Small intestine (tissue), 7 donors: ENCODE measurements around the gene FYTTD1. TPM values are rescaled to one million over a fixed set of nuclear protein-coding genes. Genes with fewer than 3 reads are reported as not detected.

Experiments
- DNase-seq, 2 donors: peaks; one replicate each; pipeline versions ENCODE4 v3.0.0 to v3.0.0-alpha.2; 2013
- FAIRE-seq: peaks from 2 replicates; lab custom pipeline; 2012; peaks lifted over from hg19 to GRCh38; lab: Jason Lieb, UNC
- H3K27ac ChIP-seq, 3 donors: one replicate each; pipeline ENCODE4 v1.5.1; 2013; ENCODE audit warnings: low read length in 2 of 3, mild to moderate bottlenecking in 2 of 3, control low read depth in 1 of 3, inconsistent platforms in 1 of 3, low read depth in 1 of 3, moderate library complexity in 1 of 3
- H3K27me3 ChIP-seq, 3 donors: one replicate each; pipeline ENCODE4 v1.6.1; 2013; ENCODE audit warnings: low read length in 3 of 3, inconsistent platforms in 1 of 3; ENCODE audit not compliant: control insufficient read depth in 3 of 3, insufficient read depth in 3 of 3
- H3K36me3 ChIP-seq, 3 donors: one replicate each; pipeline ENCODE4 v1.6.1; 2013; ENCODE audit warnings: low read length in 3 of 3, inconsistent platforms in 1 of 3, low read depth in 1 of 3, mild to moderate bottlenecking in 1 of 3, moderate library complexity in 1 of 3; ENCODE audit not compliant: control insufficient read depth in 3 of 3, insufficient read depth in 2 of 3
- H3K4me1 ChIP-seq, 3 donors: one replicate each; pipeline ENCODE4 v1.6.1; 2013; ENCODE audit warnings: low read length in 2 of 3, inconsistent platforms in 1 of 3, low read depth in 1 of 3, mild to moderate bottlenecking in 1 of 3, moderate library complexity in 1 of 3; ENCODE audit not compliant: control insufficient read depth in 3 of 3, insufficient read depth in 2 of 3
- H3K4me3 ChIP-seq, 3 donors: one replicate each; pipeline ENCODE4 v1.5.1; 2013; ENCODE audit warnings: low read length in 3 of 3, control low read depth in 1 of 3, inconsistent platforms in 1 of 3, low read depth in 1 of 3, mild to moderate bottlenecking in 1 of 3, moderate library complexity in 1 of 3
- H3K9me3 ChIP-seq, 2 donors: one replicate each; pipeline ENCODE4 v1.6.1; 2013; ENCODE audit warnings: low read depth in 1 of 2, low read length in 1 of 2; ENCODE audit not compliant: control insufficient read depth in 2 of 2, insufficient read depth in 1 of 2
- WGBS, 3 donors: extraction: QIAGEN DNeasy Blood & Tissue Kit; methylation state at CpG; one replicate each; pipeline ENCODE4 v1.1.7; 2013; 5-methylcytosine and 5-hydroxymethylcytosine counted together
- polyA plus RNA-seq, 4 donors: library from polyadenylated mRNA; stranded (reverse) in 3 of 4; unstranded in 1 of 4; fragments of 200-250 nt in 3 of 4; fragments of 120-200 nt in 1 of 4; gene quantifications; one replicate each; pipeline versions ENCODE4 v1.2.1 to v1.2.3, GENCODE V29; 2013
- donor health status: healthy with polysubstance abuse.
- donor health status: control.
- donor health status: control.
- donor health status: Bipolar disorder and iron deficiency.
- donor health status: healthy.

FYTTD1 gene
- polyA plus RNA-seq, 4 donors = 11.2 to 30.2 (median 12.2) TPM

DNA sequence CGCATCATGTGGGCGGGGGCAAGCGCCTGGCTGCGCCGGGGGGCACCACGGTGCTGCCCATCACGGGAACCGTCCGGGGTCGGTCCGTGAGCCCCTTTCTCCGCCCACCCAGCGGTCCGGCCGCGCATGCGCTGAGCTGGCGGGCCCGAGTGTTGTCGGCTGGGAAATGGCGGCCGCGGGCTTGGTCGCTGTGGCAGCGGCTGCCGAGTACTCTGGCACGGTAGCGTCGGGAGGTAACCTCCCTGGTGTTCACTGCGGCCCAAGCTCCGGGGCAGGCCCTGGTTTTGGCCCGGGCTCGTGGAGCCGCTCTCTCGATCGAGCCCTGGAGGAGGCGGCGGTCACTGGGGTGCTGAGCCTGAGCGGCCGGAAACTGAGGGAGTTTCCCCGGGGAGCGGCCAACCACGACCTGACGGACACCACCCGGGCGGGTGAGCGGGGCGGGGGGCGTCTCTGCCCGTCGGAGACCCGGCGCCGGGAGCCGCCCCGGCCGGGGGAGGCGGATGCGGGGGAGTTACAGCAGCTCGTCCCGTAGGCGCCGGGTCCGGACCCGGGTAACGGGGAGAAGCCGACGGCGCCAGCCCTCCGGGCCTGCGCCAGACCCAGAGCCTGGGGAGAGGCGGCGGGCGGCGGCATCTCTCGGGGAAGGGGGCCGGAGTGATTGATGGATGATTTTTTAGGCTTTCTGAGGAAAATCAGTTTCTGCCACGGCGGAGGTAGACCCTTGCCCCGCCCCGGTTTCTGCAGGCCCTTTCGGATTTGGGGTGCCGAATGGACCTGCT lies 41.6 kb downstream of the FYTTD1 start, which contains the start of gene LRCH3:
Gene LRCH3, plus strand, starts transcription at position 142 of the 779 bp plus-strand sequence. Its CDS starts 25 bp downstream, at position 167.
- H3K27me3 ChIP-seq = no peaks in the 10 kb centered on the region
- no peak for FAIRE-seq

DNA sequence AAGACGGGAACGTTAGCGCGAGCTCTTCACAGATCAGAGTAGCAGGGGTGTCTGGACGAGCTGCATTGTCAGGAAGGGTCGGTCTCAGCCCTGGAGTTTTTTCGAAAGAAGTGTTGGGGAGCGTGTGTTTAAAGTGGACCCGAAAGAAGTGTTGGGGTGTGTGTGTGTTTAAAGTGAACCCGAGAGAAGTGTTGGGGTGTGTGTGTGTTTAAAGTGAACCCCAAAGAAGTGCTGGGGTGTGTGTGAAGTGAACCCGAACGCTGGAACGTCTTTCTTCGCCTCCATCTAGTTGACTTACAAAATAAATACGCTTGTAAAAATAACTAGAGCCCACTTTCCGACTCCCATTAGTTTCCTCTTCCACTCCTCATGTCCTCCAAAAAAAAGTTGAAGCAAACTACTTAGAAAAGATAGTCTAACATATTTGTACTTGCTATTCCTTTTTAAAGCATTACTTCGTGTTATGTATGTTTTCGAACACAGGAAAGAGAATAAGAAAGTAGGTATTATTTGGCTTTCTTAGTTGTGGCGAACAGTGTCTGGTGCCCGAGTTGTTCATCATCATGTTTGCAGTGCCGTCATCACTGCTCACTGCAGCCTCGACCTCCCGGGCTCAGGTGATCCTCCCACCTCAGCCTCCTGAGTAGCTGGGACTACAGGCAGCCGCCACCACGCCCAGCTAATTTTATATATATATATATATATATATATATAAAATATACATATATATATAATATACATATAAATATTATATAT lies 42.4 kb downstream of the FYTTD1 start:
- peak overlapping the region; percentile 93 to 96 (median 95) for H3K4me3 ChIP-seq
- peaks cover 0 to 4% (median 0%) of the 10 kb centered on the region in 3 donors for H3K4me1 ChIP-seq
- peak overlapping the region; percentile 96 to 100 (median 96) for H3K27ac ChIP-seq
- H3K9me3 ChIP-seq = no peaks in the 10 kb centered on the region
- H3K36me3 ChIP-seq = no peaks in the 10 kb centered on the region
- 14 to 17% (median 15%) methylated on average over 25 of the region's 25 CpGs for WGBS, 3 donors
- H3K27me3 ChIP-seq = no peaks in the 10 kb centered on the region
- DNase-seq = peak; percentile 45 to 67
- FAIRE-seq = no peak

More for the DNA sequence above, 41.6 kb downstream of the FYTTD1 start, which contains the start of gene LRCH3:
- peak within 1 kb of the TSS; percentile 96 to 100 (median 96) for H3K27ac ChIP-seq
- H3K4me3 ChIP-seq = peak within 1 kb of the TSS; percentile 93 to 96 (median 95)
- H3K4me1 ChIP-seq = peaks cover 0 to 4% (median 0%) of the 10 kb centered on the region in 3 donors
- peaks cover 0 to 4% (median 0%) of the 10 kb centered on the region in 3 donors for H3K36me3 ChIP-seq
- 0 to 1% (median 0%) methylated on average over 66 to 83 of the region's 83 CpGs for WGBS, 3 donors
- no peaks in the 10 kb centered on the region for H3K9me3 ChIP-seq
- DNase-seq = peak; percentile 64 to 92

DNA sequence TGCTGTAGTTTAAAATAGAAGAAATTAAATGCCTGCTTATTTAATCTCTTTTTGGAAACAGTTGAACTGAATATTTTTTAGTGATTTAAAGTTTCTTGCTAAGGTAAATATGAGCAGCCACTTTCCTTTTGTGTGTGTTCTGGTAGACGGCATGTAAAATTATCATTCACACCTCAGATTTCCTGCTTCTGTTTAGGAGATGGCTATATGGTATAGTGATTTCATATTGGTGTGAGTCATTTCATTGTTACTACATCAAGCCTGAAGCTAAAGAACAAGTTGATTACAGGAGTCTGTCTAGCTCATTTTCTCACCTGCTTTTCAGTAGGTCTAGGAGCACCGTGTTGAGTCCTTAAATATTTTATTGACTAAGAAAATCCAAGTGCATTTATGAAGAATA lies 43.6 kb downstream of the FYTTD1 start:
- H3K27ac ChIP-seq = no peak overlapping the region
- DNase-seq = peak; percentile 21 to 38

DNA sequence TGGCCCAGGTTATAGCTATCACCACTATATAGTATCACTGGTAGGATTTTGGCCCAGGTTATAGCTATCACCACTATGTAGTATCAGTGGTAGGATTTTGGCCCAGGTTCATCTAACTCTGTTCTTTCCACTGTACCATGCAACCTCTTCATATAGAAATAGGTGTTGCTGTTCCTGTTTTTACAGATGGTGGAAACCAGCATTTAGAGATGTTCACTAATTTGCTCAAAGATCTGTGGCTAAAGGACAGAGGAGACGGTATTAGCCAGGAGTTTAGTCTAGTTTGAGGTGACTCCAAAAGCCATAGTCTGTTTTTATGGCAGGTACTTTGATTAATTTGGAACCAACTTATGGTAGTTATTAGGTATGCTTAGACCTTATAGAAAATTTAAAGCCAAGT lies 44.4 kb downstream of the FYTTD1 start:
- FAIRE-seq = no peak
- no peak overlapping the region for H3K27ac ChIP-seq
- 83 to 95% (median 84%) methylated on average over 1 of the region's 1 CpG for WGBS, 3 donors

More for the DNA sequence above, 43.6 kb downstream of the FYTTD1 start:
- Histone ChIP-seq H3K36me3 (peaks cover 0 to 2% (median 0%) of the 10 kb centered on the region in 3 donors), H3K4me1 (peaks cover 0 to 4% (median 0%) of the 10 kb centered on the region in 3 donors), H3K9me3 (no peaks in the 10 kb centered on the region), H3K27me3 (no peaks in the 10 kb centered on the region), H3K4me3 (no peak overlapping the region)
- no peak for FAIRE-seq
- WGBS, 3 donors = 10 to 25% (median 16%) methylated on average over 2 of the region's 2 CpGs

GRCh38 chr3:197795200-197795599 lies 45.5 kb downstream of the FYTTD1 start:
- no peak for DNase-seq
- Histone ChIP-seq H3K4me3 (no peak overlapping the region), H3K27me3 (no peaks in the 10 kb centered on the region), H3K27ac (peak overlapping the region in 1 of 3 donors; percentile 20), H3K4me1 (peaks cover 0 to 4% (median 4%) of the 10 kb centered on the region in 3 donors), H3K36me3 (peaks cover 0 to 6% (median 0%) of the 10 kb centered on the region in 3 donors), H3K9me3 (no peaks in the 10 kb centered on the region)
- FAIRE-seq = no peak
- WGBS, 3 donors = 95 to 100% (median 96%) methylated on average over 1 of the region's 1 CpG

More for the DNA sequence above, 44.4 kb downstream of the FYTTD1 start:
- Histone ChIP-seq H3K27me3 (no peaks in the 10 kb centered on the region), H3K9me3 (no peaks in the 10 kb centered on the region), H3K36me3 (peaks cover 0 to 2% (median 0%) of the 10 kb centered on the region in 3 donors), H3K4me3 (no peak overlapping the region), H3K4me1 (peaks cover 0 to 4% (median 4%) of the 10 kb centered on the region in 3 donors)
- no peak for DNase-seq

DNA sequence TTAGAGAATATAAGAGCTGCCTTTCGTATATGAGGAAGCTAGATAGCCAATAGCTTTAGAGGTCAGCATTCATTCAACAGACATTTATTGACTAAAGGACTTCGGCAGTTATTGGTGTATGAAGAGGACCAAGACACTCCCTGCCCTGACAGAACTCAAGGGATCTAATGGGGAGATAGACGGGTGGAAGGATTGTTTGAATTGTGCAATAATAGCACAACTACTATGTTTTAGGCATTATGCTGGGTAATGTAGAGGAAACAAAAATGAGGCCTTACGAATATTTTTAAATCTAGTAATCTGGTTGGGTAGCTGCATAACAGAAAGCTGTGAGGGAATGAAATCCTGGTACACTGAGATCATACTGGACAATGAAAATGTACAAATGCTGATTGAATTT lies 46.4 kb downstream of the FYTTD1 start:
- FAIRE-seq (no peak), DNase-seq (no peak)
- 65 to 68% (median 66%) methylated on average over 4 of the region's 4 CpGs for WGBS, 3 donors
- Histone ChIP-seq H3K36me3 (peaks cover 0 to 6% (median 0%) of the 10 kb centered on the region in 3 donors), H3K4me3 (no peak overlapping the region), H3K9me3 (no peaks in the 10 kb centered on the region), H3K4me1 (peaks cover 0 to 4% (median 4%) of the 10 kb centered on the region in 3 donors), H3K27ac (no peak overlapping the region), H3K27me3 (no peaks in the 10 kb centered on the region)

DNA sequence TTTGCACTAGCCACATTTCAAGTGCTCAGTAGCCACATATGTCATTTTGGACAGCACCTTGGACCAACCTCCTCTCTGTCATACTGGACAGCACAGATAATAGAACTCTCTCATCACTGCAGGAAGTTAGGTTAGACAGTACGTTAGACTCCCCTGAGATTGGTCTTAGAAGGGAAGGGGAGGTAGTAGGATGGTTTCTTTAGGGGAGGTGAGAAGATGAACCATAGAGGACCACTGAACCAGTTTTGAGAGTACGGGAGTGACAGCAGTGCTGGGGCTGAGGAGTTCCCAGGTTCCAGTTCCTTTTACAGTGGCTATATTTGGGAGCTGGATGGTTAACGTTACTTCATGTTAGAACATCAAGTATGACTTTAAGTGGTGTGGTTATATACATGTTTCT lies 49.2 kb downstream of the FYTTD1 start:
- Histone ChIP-seq H3K27ac (no peak overlapping the region), H3K4me3 (no peak overlapping the region), H3K27me3 (no peaks in the 10 kb centered on the region), H3K36me3 (peaks cover 0 to 6% (median 0%) of the 10 kb centered on the region in 3 donors), H3K4me1 (peaks cover 0 to 11% (median 0%) of the 10 kb centered on the region in 3 donors), H3K9me3 (no peaks in the 10 kb centered on the region)
- DNase-seq (no peak), FAIRE-seq (no peak)
- 67 to 89% (median 86%) methylated on average over 3 of the region's 3 CpGs for WGBS, 3 donors

GRCh38 chr3:197800379-197800778 lies 50.7 kb downstream of the FYTTD1 start:
- DNase-seq (no peak), FAIRE-seq (no peak)
- no peaks in the 10 kb centered on the region for H3K27me3 ChIP-seq
- H3K9me3 ChIP-seq = no peaks in the 10 kb centered on the region
- peaks cover 0 to 11% (median 0%) of the 10 kb centered on the region in 3 donors for H3K4me1 ChIP-seq
- peaks cover 0 to 6% (median 0%) of the 10 kb centered on the region in 3 donors for H3K36me3 ChIP-seq
- WGBS, 3 donors = 80 to 90% (median 85%) methylated on average over 3 of the region's 3 CpGs
- no peak overlapping the region for H3K27ac ChIP-seq
- H3K4me3 ChIP-seq = no peak overlapping the region
